Duodenal mucosa (tissue), 2 donors: ENCODE data around the gene SCAI.

ENCODE experiments used
- H3K27ac ChIP-seq: one replicate; pipeline ENCODE4 v1.7.0; 2013; ENCODE audit warnings: low read depth, low read length
- H3K27me3 ChIP-seq, 2 donors: one replicate each; pipeline ENCODE4 v1.7.0; 2013; ENCODE audit warnings: low read length in 2 of 2, control low read depth in 1 of 2; ENCODE audit not compliant: insufficient read depth in 2 of 2, control insufficient read depth in 1 of 2
- H3K36me3 ChIP-seq, 2 donors: one replicate each; pipeline ENCODE4 v1.7.0; 2013; ENCODE audit warnings: low read length in 2 of 2, control low read depth in 1 of 2; ENCODE audit not compliant: insufficient read depth in 2 of 2, control insufficient read depth in 1 of 2
- H3K4me1 ChIP-seq, 2 donors: one replicate each; pipeline ENCODE4 v1.7.0; 2013; ENCODE audit warnings: low read length in 2 of 2, control low read depth in 1 of 2; ENCODE audit not compliant: insufficient read depth in 2 of 2, control insufficient read depth in 1 of 2
- H3K4me3 ChIP-seq, 2 donors: one replicate each; pipeline ENCODE4 v1.7.0; 2013; ENCODE audit warnings: low read length in 2 of 2, low read depth in 1 of 2
- H3K9ac ChIP-seq, 2 donors: one replicate each; pipeline ENCODE4 v1.7.0; 2013; ENCODE audit warnings: low read length in 2 of 2, low read depth in 1 of 2
- H3K9me3 ChIP-seq, 2 donors: one replicate each; pipeline ENCODE4 v1.7.0; 2013; ENCODE audit warnings: low read length in 2 of 2, control low read depth in 1 of 2; ENCODE audit not compliant: control insufficient read depth in 1 of 2

Gene SCAI

DNA sequence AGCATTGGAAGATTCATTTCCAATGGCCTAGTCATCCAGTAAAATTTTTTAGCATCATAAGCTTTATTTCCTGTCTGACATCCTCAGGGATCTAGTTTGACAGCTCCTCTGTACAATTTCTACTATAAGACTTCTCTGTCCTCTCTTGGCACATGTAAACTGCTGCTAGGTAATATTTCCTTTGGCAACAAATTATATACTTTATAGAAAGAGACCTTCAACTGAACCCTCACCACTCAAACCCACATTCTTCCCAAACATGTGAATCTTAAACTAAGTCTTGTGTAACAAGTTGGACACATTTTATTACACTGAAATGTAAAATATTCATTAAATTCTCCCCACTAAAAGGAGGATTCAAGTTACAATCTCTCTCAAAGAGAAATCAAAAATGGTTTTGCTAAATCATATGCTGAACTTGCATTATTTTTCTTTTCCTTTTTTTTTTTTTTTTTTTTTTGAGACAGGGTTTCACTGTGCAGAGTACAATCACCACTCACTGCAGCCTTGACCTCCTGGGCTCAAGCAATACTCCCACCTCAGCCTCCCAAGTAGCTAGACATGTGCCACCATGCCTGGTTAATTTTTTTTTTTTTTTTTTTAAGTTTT lies 36.9 kb downstream of the SCAI start:
- H3K4me3 ChIP-seq, result no peak overlapping the region
- no peak overlapping the region for H3K9ac ChIP-seq
- H3K9me3 ChIP-seq, result no peaks in the 10 kb centered on the region
- H3K27me3 ChIP-seq, result no peaks in the 10 kb centered on the region
- no peaks in the 10 kb centered on the region for H3K4me1 ChIP-seq
- no peaks in the 10 kb centered on the region for H3K36me3 ChIP-seq
- H3K27ac ChIP-seq, result no peak overlapping the region

DNA sequence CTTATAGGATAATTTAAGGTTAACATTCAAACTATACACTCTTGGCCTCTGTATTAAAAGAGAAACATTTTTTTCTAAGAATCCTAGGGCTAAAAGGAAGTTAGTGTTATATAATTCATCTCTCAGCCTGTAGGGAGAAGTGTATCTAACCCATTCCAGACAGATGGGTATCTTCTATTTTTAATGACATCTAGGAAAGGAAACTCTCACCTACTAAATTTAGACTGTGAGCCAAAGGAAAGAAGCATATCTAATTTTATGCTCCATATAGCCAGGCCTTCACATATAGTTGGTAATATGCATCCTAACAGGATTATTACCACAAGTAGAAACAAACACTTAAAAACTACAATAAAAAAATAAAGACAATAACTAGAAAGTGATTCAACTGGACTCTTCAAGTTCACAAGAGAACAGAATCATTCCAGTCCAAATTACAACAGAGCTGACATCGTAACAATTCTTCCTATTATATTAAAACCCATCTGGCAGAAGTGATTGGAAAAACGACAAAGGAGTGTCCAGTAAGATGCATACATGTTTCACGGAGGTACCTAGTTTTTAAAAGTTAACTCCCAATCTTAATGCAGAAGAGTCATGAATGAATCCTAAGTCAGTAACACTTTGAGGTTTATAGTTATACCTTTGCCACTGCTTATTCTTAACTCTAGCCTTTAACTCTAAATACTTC lies 39.4 kb downstream of the SCAI start:
- Histone ChIP-seq H3K4me3 (no peak overlapping the region), H3K9ac (no peak overlapping the region), H3K36me3 (no peaks in the 10 kb centered on the region), H3K9me3 (no peaks in the 10 kb centered on the region), H3K4me1 (no peaks in the 10 kb centered on the region), H3K27ac (no peak overlapping the region), H3K27me3 (no peaks in the 10 kb centered on the region)

DNA sequence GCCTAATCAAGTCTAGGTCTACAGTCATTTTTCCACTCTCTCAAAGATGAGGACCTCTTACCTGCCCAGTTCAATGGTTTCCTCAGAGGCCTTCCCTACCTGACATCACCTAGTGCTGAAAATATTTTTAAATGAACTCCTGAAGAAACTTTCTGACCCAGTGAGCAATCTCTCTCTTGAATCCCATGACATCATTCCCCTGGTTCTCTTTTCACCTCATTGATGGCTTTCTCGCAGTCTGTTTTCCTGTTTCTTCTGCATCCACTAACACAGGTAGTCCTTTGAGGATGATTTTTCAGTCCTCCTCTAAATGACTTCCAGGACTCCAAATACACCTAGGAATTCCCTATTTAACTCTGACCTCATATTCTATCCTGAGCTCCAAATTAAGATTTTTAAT lies 40.3 kb downstream of the SCAI start:
- no peaks in the 10 kb centered on the region for H3K9me3 ChIP-seq
- H3K36me3 ChIP-seq, result no peaks in the 10 kb centered on the region

DNA sequence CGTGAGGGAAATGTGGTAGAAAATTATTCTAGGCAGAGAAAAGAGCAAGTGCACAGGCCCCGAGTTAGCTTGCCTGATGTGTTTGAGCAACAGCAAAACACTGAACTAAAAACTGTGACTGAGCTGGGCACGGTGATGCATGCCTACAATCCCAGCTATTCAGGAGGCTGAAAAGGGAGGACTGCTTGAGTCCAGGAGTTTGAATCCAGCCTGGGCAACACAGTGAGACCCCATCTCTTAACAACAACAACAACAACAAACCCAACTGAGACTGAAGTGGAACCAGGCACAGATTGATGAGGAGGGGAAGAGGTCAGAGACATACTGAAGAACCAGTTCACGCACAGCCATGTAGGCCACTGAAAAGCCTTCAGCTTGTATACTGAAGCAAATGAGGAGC lies 42.5 kb downstream of the SCAI start:
- H3K9ac ChIP-seq, result no peak overlapping the region
- H3K36me3 ChIP-seq, result no peaks in the 10 kb centered on the region
- H3K4me3 ChIP-seq, result no peak overlapping the region
- H3K4me1 ChIP-seq, result no peaks in the 10 kb centered on the region
- no peaks in the 10 kb centered on the region for H3K27me3 ChIP-seq
- H3K27ac ChIP-seq, result no peak overlapping the region
- no peaks in the 10 kb centered on the region for H3K9me3 ChIP-seq

More for the DNA sequence above, 40.3 kb downstream of the SCAI start:
- no peaks in the 10 kb centered on the region for H3K27me3 ChIP-seq
- H3K9ac ChIP-seq, result no peak overlapping the region
- H3K27ac ChIP-seq, result no peak overlapping the region
- H3K4me3 ChIP-seq, result no peak overlapping the region
- no peaks in the 10 kb centered on the region for H3K4me1 ChIP-seq

DNA sequence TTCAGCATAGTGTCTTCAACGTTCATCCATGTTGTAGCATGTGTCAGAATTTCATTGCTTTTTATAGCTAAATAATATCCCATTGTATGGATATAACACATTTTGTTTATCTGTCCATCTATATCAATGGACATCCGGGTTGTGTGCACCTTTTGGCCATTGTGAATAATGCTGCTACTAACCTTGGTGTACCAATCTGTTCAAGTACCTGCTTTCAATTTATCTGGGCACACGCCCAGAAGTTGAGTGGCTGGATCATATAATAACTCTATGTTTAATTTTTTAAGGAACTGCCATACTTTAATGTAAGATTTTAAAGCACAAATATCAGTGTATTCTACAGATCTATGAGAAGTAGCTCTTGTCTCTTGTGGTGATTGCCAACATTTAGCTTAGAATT lies 43.5 kb downstream of the SCAI start:
- H3K36me3 ChIP-seq, result no peaks in the 10 kb centered on the region
- no peak overlapping the region for H3K27ac ChIP-seq
- no peaks in the 10 kb centered on the region for H3K9me3 ChIP-seq
- no peaks in the 10 kb centered on the region for H3K27me3 ChIP-seq
- no peak overlapping the region for H3K9ac ChIP-seq
- H3K4me3 ChIP-seq, result no peak overlapping the region
- H3K4me1 ChIP-seq, result no peaks in the 10 kb centered on the region

DNA sequence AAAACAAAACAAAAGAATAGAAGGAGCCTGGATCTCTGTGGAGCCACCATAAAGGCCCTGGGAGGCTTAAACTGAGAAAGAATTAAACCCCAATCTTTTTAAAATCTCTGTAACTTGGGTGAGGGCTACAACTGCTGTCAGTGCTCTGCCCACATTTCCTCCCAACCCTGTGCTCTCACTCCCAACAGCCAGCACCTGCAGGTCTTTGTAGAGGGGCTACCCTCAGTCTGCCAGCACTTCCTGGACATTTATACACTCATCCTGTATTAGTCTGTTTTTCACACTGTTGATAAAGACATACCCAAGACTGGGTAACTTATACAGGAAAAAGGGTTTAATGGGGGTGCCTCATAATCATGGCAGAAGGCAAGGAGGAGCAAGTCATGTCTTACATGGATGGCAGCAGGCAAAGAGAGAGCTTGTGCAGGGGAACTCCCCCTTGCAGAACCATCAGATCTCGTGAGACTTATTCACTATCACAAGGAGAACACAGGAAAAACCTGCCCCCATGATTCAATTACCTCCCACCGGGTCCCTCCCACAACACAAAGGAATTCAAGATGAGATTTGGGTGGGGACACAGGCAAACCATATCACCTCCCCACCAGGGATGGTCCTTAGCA lies 47.4 kb downstream of the SCAI start:
- Histone ChIP-seq H3K27me3 (no peaks in the 10 kb centered on the region), H3K36me3 (no peaks in the 10 kb centered on the region), H3K4me1 (no peaks in the 10 kb centered on the region), H3K4me3 (no peak overlapping the region), H3K9me3 (no peaks in the 10 kb centered on the region), H3K9ac (no peak overlapping the region), H3K27ac (no peak overlapping the region)

DNA sequence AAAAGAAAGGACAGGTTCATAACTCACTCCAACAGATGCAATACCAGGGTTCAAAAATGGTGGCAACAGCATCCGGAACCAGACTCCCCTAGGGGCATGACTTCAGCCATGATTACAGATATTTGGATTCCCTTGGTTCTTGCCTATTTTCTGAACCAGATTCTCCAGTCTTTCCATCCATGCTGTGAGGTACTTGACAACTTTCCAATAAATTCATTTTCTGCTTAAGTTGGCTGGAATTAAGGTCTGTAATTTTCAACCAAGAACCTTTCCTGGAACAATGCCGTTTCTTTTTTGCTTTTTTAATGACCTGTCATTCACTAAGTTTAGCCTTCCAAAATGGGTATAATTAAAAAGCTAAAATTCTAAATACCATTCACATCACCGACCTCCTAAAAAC lies 52.2 kb downstream of the SCAI start:
- Histone ChIP-seq H3K9me3 (no peaks in the 10 kb centered on the region), H3K4me3 (no peak overlapping the region), H3K36me3 (no peaks in the 10 kb centered on the region), H3K27ac (no peak overlapping the region), H3K4me1 (no peaks in the 10 kb centered on the region), H3K27me3 (no peaks in the 10 kb centered on the region), H3K9ac (no peak overlapping the region)

DNA sequence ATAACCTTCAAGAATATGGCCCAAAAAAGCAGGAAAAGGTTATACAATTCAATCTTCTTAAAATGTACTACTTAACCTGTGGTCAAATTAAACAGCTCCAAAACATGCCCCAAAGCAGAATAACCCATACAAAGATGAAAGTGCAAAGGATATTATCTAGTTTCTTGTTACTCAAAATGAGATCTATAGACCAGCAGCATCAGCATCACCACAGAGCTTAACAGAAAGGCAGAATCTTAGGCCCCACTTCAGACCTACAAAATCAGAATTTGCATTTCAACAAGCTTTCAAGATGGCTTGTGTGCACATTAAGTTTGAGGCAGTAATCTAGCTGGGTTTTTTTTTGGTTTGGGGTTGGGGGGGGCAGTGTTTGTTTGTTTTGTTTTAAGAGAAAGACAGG lies 54.0 kb downstream of the SCAI start:
- H3K4me3 ChIP-seq, result no peak overlapping the region
- H3K27me3 ChIP-seq, result no peaks in the 10 kb centered on the region
- no peaks in the 10 kb centered on the region for H3K4me1 ChIP-seq
- no peak overlapping the region for H3K27ac ChIP-seq
- no peak overlapping the region for H3K9ac ChIP-seq
- no peaks in the 10 kb centered on the region for H3K36me3 ChIP-seq
- no peaks in the 10 kb centered on the region for H3K9me3 ChIP-seq

DNA sequence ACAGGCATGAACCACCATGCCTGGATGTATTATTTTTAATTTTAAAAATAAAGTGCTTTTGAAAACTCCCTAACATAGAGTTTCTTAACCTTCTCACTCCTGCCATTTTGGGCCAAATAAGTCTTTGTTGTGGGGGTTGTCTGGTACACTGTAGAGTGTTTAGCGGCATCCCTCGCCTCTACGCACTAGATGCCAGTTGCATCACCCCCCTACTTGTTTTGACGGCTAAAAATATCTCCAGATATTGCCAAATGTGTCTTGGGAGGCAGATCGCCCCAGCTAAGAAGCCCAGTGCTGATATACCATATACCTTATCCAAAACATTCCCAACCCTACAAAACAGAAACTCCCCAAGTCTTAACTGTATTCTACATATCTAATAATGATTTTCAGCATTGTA lies 54.6 kb downstream of the SCAI start:
- Histone ChIP-seq H3K9me3 (no peaks in the 10 kb centered on the region), H3K36me3 (no peaks in the 10 kb centered on the region), H3K27ac (no peak overlapping the region), H3K4me3 (no peak overlapping the region), H3K4me1 (no peaks in the 10 kb centered on the region), H3K27me3 (no peaks in the 10 kb centered on the region), H3K9ac (no peak overlapping the region)

DNA sequence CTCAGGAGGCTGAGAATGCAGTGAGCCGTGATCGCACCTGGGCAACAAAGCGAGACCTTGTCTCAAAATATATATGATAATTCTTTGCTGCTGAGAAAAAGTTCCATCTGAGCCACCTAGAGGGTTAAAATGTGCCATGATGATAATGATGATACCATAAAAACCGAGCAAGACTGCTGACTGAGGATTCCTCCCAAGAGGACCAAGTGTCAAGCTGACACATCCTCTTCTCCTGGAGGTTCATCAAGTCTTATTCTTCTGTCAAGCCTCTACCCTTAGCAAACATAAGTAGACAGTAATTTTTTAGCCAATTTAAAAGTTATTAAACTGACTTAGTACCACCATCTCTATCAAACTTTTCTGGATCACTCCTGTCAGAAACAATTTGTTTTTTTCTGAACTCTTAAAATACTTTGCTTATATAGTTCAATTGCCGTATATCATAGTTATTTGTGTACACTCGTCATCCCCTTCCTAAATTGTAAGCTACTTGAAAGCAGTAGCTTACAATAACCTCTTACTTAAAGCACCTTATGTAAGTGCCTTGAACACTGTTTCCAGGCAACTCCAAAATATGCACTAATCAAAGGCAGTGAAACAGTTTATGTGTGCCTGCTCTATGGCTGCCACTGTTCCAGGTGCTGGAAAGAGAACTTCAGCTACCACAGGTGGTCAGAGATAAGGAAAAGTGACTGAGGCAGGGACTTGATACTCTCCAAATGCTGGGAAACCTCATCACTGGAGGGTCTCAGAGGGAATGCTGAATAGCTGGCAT lies 57.4 kb downstream of the SCAI start:
- no peak overlapping the region for H3K4me3 ChIP-seq
- H3K9me3 ChIP-seq, result peaks cover 3 to 5% of the 10 kb centered on the region in 2 donors
- no peaks in the 10 kb centered on the region for H3K27me3 ChIP-seq
- H3K4me1 ChIP-seq, result no peaks in the 10 kb centered on the region
- H3K9ac ChIP-seq, result no peak overlapping the region
- no peak overlapping the region for H3K27ac ChIP-seq
- H3K36me3 ChIP-seq, result no peaks in the 10 kb centered on the region
